ENCODE results near the gene GPR101.

GPR101 gene

DNA sequence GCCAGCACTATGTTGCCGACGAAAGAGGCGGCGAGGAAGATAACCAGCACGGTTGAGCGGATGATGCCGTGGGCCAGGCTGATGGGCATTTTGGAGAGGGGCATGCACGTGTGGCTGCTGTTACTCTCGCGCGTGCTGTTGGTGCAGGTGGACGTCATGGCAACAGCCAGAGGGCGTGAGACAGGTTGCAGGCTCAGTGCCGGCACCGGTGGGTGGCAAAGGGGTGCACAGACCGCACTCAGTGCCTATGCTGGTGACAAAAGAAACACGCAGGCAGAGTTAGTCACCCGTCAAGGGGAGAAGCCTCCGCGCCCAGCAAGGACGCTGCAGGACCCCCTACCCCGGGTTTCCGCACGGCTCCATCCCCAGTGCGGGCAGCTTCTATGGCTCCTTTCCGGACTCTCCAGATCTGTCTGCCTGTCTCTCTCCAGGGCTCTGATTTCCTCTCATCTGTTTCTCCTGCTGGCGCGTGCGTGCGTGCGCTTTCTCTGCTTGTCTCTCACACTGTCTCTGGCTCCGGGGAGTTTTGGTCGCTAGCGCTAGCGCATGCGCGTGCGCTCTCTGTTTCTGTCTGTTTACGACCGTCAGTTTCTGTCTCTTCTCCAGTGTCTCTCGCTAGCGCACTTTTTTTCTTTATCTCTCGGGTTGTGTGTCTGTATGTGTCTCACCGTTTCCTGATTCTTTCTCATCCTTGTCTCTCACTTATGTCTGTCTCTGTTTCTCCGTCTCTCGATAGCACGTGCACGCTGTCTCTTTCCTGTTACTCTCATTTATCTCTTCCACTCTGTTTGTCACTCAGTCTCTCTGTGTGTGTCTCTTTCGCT is 2.1 kb downstream of the GPR101 start:
- no peak overlapping the region for H3K23ac ChIP-seq (ENCODE audit: low read length)

GRCh38 chrX:137031039-137031438 is 2.8 kb downstream of the GPR101 start:
- H3K23ac ChIP-seq (ENCODE audit: low read length) = no peak overlapping the region
- H4K12ac ChIP-seq (ENCODE audit: low read depth, low read length) = no peak overlapping the region
- H3K4me2 ChIP-seq (ENCODE audit: low read length) = no peak overlapping the region
- no peak overlapping the region for H3K18ac ChIP-seq (ENCODE audit: low read length)
- peaks cover 0 to 3% of the 10 kb centered on the region in 2 experiments for H3K4me1 ChIP-seq (ENCODE audit: control insufficient read depth in 1 of 2, insufficient read depth in 2 of 2, low read length in 2 of 2)
- H2BK120ac ChIP-seq (ENCODE audit: insufficient read depth, low read length, poor library complexity) = no peak overlapping the region
- no peaks in the 10 kb centered on the region for H3K79me2 ChIP-seq (ENCODE audit: control insufficient read depth, insufficient read depth, low read length, poor library complexity)
- no peak overlapping the region for H2BK5ac ChIP-seq (ENCODE audit: low read depth, low read length, poor library complexity)
- H3K4me3 ChIP-seq (ENCODE audit: low read depth, low read length) = no peak overlapping the region
- no peak overlapping the region for H3K4ac ChIP-seq (ENCODE audit: low read depth, low read length)
- no peak overlapping the region for H3K14ac ChIP-seq (ENCODE audit: low read length)
- H3K27me3 ChIP-seq (ENCODE audit: insufficient read depth, low read length) = peaks cover 44% of the 10 kb centered on the region
- no peak overlapping the region for H2AK5ac ChIP-seq (ENCODE audit: low read length)
- no peak overlapping the region for H3K27ac ChIP-seq (ENCODE audit: low read depth, low read length)
- no peaks in the 10 kb centered on the region for H3K79me1 ChIP-seq (ENCODE audit: low read length)
- no peaks in the 10 kb centered on the region for H3K36me3 ChIP-seq (ENCODE audit: control insufficient read depth in 1 of 2, insufficient read depth in 2 of 2, low read length in 2 of 2)
- no peak overlapping the region for H2BK12ac ChIP-seq (ENCODE audit: low read length)
- no peak overlapping the region for H2AFZ ChIP-seq (ENCODE audit: insufficient read depth, low read length, poor library complexity)
- DNase-seq = no peak
- H3K9ac ChIP-seq (ENCODE audit: low read length) = no peak overlapping the region
- H4K8ac ChIP-seq (ENCODE audit: low read depth, low read length) = no peak overlapping the region
- H4K91ac ChIP-seq (ENCODE audit: low read depth, low read length) = no peak overlapping the region
- H3K9me3 ChIP-seq (ENCODE audit: insufficient read depth, low read depth, low read length) = peaks cover 8% of the 10 kb centered on the region
- no CpG with 5 or more reads among the region's 16 CpGs for WGBS (ENCODE audit: extremely low coverage, insufficient coverage, insufficient read length)

More for the DNA sequence above, 2.1 kb downstream of the GPR101 start:
- Histone ChIP-seq H2BK12ac (ENCODE audit: low read length) (no peak overlapping the region), H2AFZ (ENCODE audit: insufficient read depth, low read length, poor library complexity) (peak overlapping the region; percentile 33), H3K27ac (ENCODE audit: low read depth, low read length) (no peak overlapping the region), H3K4me2 (ENCODE audit: low read length) (peak overlapping the region; percentile 52), H3K18ac (ENCODE audit: low read length) (no peak overlapping the region), H4K8ac (ENCODE audit: low read depth, low read length) (no peak overlapping the region), H3K14ac (ENCODE audit: low read length) (no peak overlapping the region), H3K9ac (ENCODE audit: low read length) (no peak overlapping the region), H2BK120ac (ENCODE audit: insufficient read depth, low read length, poor library complexity) (no peak overlapping the region), H3K36me3 (ENCODE audit: control insufficient read depth in 1 of 2, insufficient read depth in 2 of 2, low read length in 2 of 2) (no peaks in the 10 kb centered on the region), H3K79me2 (ENCODE audit: control insufficient read depth, insufficient read depth, low read length, poor library complexity) (no peaks in the 10 kb centered on the region), H3K9me3 (ENCODE audit: insufficient read depth, low read depth, low read length) (peaks cover 8% of the 10 kb centered on the region), H4K12ac (ENCODE audit: low read depth, low read length) (no peak overlapping the region), H3K79me1 (ENCODE audit: low read length) (no peaks in the 10 kb centered on the region), H2AK5ac (ENCODE audit: low read length) (no peak overlapping the region), H2BK5ac (ENCODE audit: low read depth, low read length, poor library complexity) (no peak overlapping the region), H3K27me3 (ENCODE audit: insufficient read depth, low read length) (peaks cover 44% of the 10 kb centered on the region), H3K4ac (ENCODE audit: low read depth, low read length) (no peak overlapping the region), H3K4me3 (ENCODE audit: low read depth, low read length) (no peak overlapping the region), H3K4me1 (ENCODE audit: control insufficient read depth in 1 of 2, insufficient read depth in 2 of 2, low read length in 2 of 2) (peaks cover 0 to 3% of the 10 kb centered on the region in 2 experiments), H4K91ac (ENCODE audit: low read depth, low read length) (no peak overlapping the region)
- DNase-seq = peak in 1 of 2 donors; percentile 30
- no CpG with 5 or more reads among the region's 49 CpGs for WGBS (ENCODE audit: extremely low coverage, insufficient coverage, insufficient read length)

DNA sequence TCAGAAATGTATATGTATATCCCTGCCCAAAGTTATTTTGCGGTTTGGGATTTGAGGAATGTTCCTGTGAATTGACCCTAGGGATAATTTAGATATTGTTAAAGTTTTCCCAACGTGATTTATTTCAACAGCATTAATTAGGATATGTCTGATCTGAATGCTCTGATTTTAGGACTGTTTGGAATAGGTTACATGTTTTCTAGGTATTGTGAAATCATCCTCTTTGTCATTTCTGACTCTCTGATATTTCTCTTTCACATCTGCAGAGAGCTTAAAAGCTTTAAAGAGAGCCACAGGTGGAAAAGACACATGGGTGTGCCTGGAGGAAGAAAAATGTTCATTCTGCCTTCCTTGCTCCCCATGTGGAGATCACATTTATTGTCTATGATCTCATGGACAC is 5.1 kb downstream of the GPR101 start:
- no peak overlapping the region for H2BK5ac ChIP-seq (ENCODE audit: low read depth, low read length, poor library complexity)
- H4K12ac ChIP-seq (ENCODE audit: low read depth, low read length) = no peak overlapping the region
- H3K36me3 ChIP-seq (ENCODE audit: control insufficient read depth in 1 of 2, insufficient read depth in 2 of 2, low read length in 2 of 2) = no peaks in the 10 kb centered on the region
- H3K4ac ChIP-seq (ENCODE audit: low read depth, low read length) = no peak overlapping the region
- H3K79me2 ChIP-seq (ENCODE audit: control insufficient read depth, insufficient read depth, low read length, poor library complexity) = no peaks in the 10 kb centered on the region
- peaks cover 0 to 3% of the 10 kb centered on the region in 2 experiments for H3K4me1 ChIP-seq (ENCODE audit: control insufficient read depth in 1 of 2, insufficient read depth in 2 of 2, low read length in 2 of 2)
- H2BK12ac ChIP-seq (ENCODE audit: low read length) = no peak overlapping the region
- peaks cover 8% of the 10 kb centered on the region for H3K9me3 ChIP-seq (ENCODE audit: insufficient read depth, low read depth, low read length)
- H3K23ac ChIP-seq (ENCODE audit: low read length) = no peak overlapping the region
- H3K4me2 ChIP-seq (ENCODE audit: low read length) = no peak overlapping the region
- no peak overlapping the region for H2BK120ac ChIP-seq (ENCODE audit: insufficient read depth, low read length, poor library complexity)
- H2AFZ ChIP-seq (ENCODE audit: insufficient read depth, low read length, poor library complexity) = no peak overlapping the region
- H3K14ac ChIP-seq (ENCODE audit: low read length) = no peak overlapping the region
- no peak overlapping the region for H3K9ac ChIP-seq (ENCODE audit: low read length)
- peaks cover 34% of the 10 kb centered on the region for H3K27me3 ChIP-seq (ENCODE audit: insufficient read depth, low read length)
- no peak overlapping the region for H3K27ac ChIP-seq (ENCODE audit: low read depth, low read length)
- no peak overlapping the region for H4K91ac ChIP-seq (ENCODE audit: low read depth, low read length)
- H4K8ac ChIP-seq (ENCODE audit: low read depth, low read length) = no peak overlapping the region
- no peak overlapping the region for H3K4me3 ChIP-seq (ENCODE audit: low read depth, low read length)
- no CpG with 5 or more reads among the region's 2 CpGs for WGBS (ENCODE audit: extremely low coverage, insufficient coverage, insufficient read length)
- no peak overlapping the region for H2AK5ac ChIP-seq (ENCODE audit: low read length)
- H3K79me1 ChIP-seq (ENCODE audit: low read length) = no peaks in the 10 kb centered on the region
- DNase-seq = no peak
- H3K18ac ChIP-seq (ENCODE audit: low read length) = no peak overlapping the region

DNA sequence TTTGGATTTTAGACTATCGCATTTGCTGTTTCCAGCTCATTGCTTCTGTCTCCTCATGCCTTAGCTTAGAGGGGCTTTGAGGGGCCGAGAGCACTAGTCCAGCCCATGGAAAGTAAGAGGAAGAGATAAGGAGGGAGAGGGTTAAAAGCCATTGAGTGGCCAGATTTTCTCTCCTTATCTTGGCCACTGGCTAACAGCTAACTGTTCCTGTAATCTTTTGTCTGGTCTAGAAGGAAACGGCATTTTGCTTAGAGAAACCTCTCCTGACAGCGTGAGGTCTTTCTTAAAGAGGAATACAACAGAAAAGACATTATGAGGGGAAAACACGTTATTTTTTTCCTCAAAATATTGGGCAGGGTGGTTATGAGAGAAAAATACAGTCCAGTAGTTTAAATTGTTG is 7.9 kb downstream of the GPR101 start:
- H3K9me3 ChIP-seq (ENCODE audit: insufficient read depth, low read depth, low read length) = peaks cover 6% of the 10 kb centered on the region
- no peak overlapping the region for H2BK12ac ChIP-seq (ENCODE audit: low read length)
- no peak overlapping the region for H3K14ac ChIP-seq (ENCODE audit: low read length)
- H3K23ac ChIP-seq (ENCODE audit: low read length) = no peak overlapping the region
- no peak for DNase-seq
- H2BK120ac ChIP-seq (ENCODE audit: insufficient read depth, low read length, poor library complexity) = no peak overlapping the region
- no peak overlapping the region for H4K91ac ChIP-seq (ENCODE audit: low read depth, low read length)
- no peak overlapping the region for H4K12ac ChIP-seq (ENCODE audit: low read depth, low read length)
- no peak overlapping the region for H3K27ac ChIP-seq (ENCODE audit: low read depth, low read length)
- H3K79me2 ChIP-seq (ENCODE audit: control insufficient read depth, insufficient read depth, low read length, poor library complexity) = no peaks in the 10 kb centered on the region
- no peak overlapping the region for H3K18ac ChIP-seq (ENCODE audit: low read length)
- no CpG with 5 or more reads among the region's 5 CpGs for WGBS (ENCODE audit: extremely low coverage, insufficient coverage, insufficient read length)
- H2AK5ac ChIP-seq (ENCODE audit: low read length) = no peak overlapping the region
- no peak overlapping the region for H3K4ac ChIP-seq (ENCODE audit: low read depth, low read length)
- no peak overlapping the region for H3K4me3 ChIP-seq (ENCODE audit: low read depth, low read length)
- H2AFZ ChIP-seq (ENCODE audit: insufficient read depth, low read length, poor library complexity) = no peak overlapping the region
- H3K79me1 ChIP-seq (ENCODE audit: low read length) = no peaks in the 10 kb centered on the region
- H3K9ac ChIP-seq (ENCODE audit: low read length) = no peak overlapping the region
- H2BK5ac ChIP-seq (ENCODE audit: low read depth, low read length, poor library complexity) = no peak overlapping the region
- no peak overlapping the region for H4K8ac ChIP-seq (ENCODE audit: low read depth, low read length)
- no peaks in the 10 kb centered on the region for H3K4me1 ChIP-seq (ENCODE audit: control insufficient read depth in 1 of 2, insufficient read depth in 2 of 2, low read length in 2 of 2)
- H3K27me3 ChIP-seq (ENCODE audit: insufficient read depth, low read length) = peaks cover 9% of the 10 kb centered on the region
- no peaks in the 10 kb centered on the region for H3K36me3 ChIP-seq (ENCODE audit: control insufficient read depth in 1 of 2, insufficient read depth in 2 of 2, low read length in 2 of 2)
- H3K4me2 ChIP-seq (ENCODE audit: low read length) = no peak overlapping the region

Measured in trophoblast cell (in vitro differentiated cells and primary cell).